Osteocyte (in vitro differentiated cells): ENCODE results near the gene POTEJ. TPM values are rescaled to one million over a fixed set of nuclear protein-coding genes. Genes with fewer than 3 reads are reported as not detected.
"Not testable (repeated sequence)": the region's sequence is repeated elsewhere in the genome, so short reads cannot be mapped to it uniquely, and the experiment has no call there.

Source experiments
- DNase-seq: peaks from one replicate; pipeline ENCODE4 v3.0.0; 2021; ENCODE audit warnings: mixed read lengths; ENCODE audit not compliant: unreplicated experiment; ENCODE audit errors: extremely low spot score
- H3K27ac Mint-ChIP-seq: one replicate; pipeline ENCODE4 v1.8.0; 2021; ENCODE audit warnings: mild to moderate bottlenecking, mixed read lengths; ENCODE audit not compliant: unreplicated experiment
- H3K27me3 Mint-ChIP-seq: one replicate; pipeline ENCODE4 v1.8.0; 2021; ENCODE audit warnings: mixed read lengths; ENCODE audit not compliant: unreplicated experiment
- H3K36me3 Mint-ChIP-seq: one replicate; pipeline ENCODE4 v1.8.0; 2021; ENCODE audit warnings: mixed read lengths; ENCODE audit not compliant: unreplicated experiment
- H3K4me1 Mint-ChIP-seq: one replicate; pipeline ENCODE4 v1.8.0; 2021; ENCODE audit warnings: mixed read lengths; ENCODE audit not compliant: unreplicated experiment
- H3K4me3 Mint-ChIP-seq: one replicate; pipeline ENCODE4 v1.8.0; 2021; ENCODE audit warnings: mild to moderate bottlenecking, moderate library complexity, mixed read lengths; ENCODE audit not compliant: unreplicated experiment
- H3K9me3 Mint-ChIP-seq: one replicate; pipeline ENCODE4 v1.8.0; 2021; ENCODE audit warnings: mixed read lengths; ENCODE audit not compliant: unreplicated experiment
- total RNA-seq: library from RNA; stranded (reverse); gene quantifications from 2 replicates; pipeline ENCODE4 v1.2.1, GENCODE V29; 2021

POTEJ gene
- total RNA-seq, 1 donor from 2014 or later, result not detected

GRCh38 chr2:130590170-130590841 lies 20.9 kb upstream of the POTEJ start:
- H3K4me3 Mint-ChIP-seq, H3K36me3 Mint-ChIP-seq: not testable (repeated sequence)

GRCh38 chr2:130590842-130591359 lies 20.3 kb upstream of the POTEJ start:
- DNase-seq, result peak; percentile 30
- not testable (repeated sequence) for H3K9me3 Mint-ChIP-seq, H3K36me3 Mint-ChIP-seq

More at GRCh38 chr2:130590170-130590841, 20.9 kb upstream of the POTEJ start:
- H3K9me3 Mint-ChIP-seq, H3K27me3 Mint-ChIP-seq, DNase-seq, H3K27ac Mint-ChIP-seq, H3K4me1 Mint-ChIP-seq: not testable (repeated sequence)

GRCh38 chr2:130592791-130593414 lies 18.3 kb upstream of the POTEJ start:
- not testable (repeated sequence) for H3K4me3 Mint-ChIP-seq, H3K27me3 Mint-ChIP-seq, H3K36me3 Mint-ChIP-seq, H3K4me1 Mint-ChIP-seq, H3K27ac Mint-ChIP-seq, H3K9me3 Mint-ChIP-seq
- DNase-seq, result peak; percentile 63

More at GRCh38 chr2:130590842-130591359, 20.3 kb upstream of the POTEJ start:
- H3K4me1 Mint-ChIP-seq, H3K27ac Mint-ChIP-seq, H3K27me3 Mint-ChIP-seq, H3K4me3 Mint-ChIP-seq: not testable (repeated sequence)

GRCh38 chr2:130594011-130594410 lies 17.2 kb upstream of the POTEJ start:
- H3K4me1 Mint-ChIP-seq, H3K4me3 Mint-ChIP-seq, H3K9me3 Mint-ChIP-seq, H3K27ac Mint-ChIP-seq, H3K27me3 Mint-ChIP-seq, H3K36me3 Mint-ChIP-seq: not testable (repeated sequence)
- peak; percentile 82 for DNase-seq

- H3K36me3 Mint-ChIP-seq, H3K9me3 Mint-ChIP-seq, H3K27me3 Mint-ChIP-seq, H3K4me3 Mint-ChIP-seq, H3K4me1 Mint-ChIP-seq, H3K27ac Mint-ChIP-seq: not testable (repeated sequence)
- DNase-seq, result peak; percentile 75
Observed at GRCh38 chr2:130596757-130597156, 14.5 kb upstream of the POTEJ start.

GRCh38 chr2:130597994-130598393 lies 13.2 kb upstream of the POTEJ start:
- not testable (repeated sequence) for H3K9me3 Mint-ChIP-seq, H3K4me1 Mint-ChIP-seq, H3K27me3 Mint-ChIP-seq, H3K36me3 Mint-ChIP-seq, H3K4me3 Mint-ChIP-seq, H3K27ac Mint-ChIP-seq, DNase-seq

GRCh38 chr2:130598463-130598862 lies 12.8 kb upstream of the POTEJ start:
- not testable (repeated sequence) for H3K27me3 Mint-ChIP-seq, H3K4me3 Mint-ChIP-seq, H3K27ac Mint-ChIP-seq, H3K9me3 Mint-ChIP-seq, H3K4me1 Mint-ChIP-seq, H3K36me3 Mint-ChIP-seq
- peak; percentile 78 for DNase-seq

- not testable (repeated sequence) for H3K27ac Mint-ChIP-seq, H3K4me1 Mint-ChIP-seq, H3K4me3 Mint-ChIP-seq, H3K27me3 Mint-ChIP-seq, H3K9me3 Mint-ChIP-seq, H3K36me3 Mint-ChIP-seq, DNase-seq
Observed at GRCh38 chr2:130599393-130599792, 11.8 kb upstream of the POTEJ start, which contains the start of gene CFC1. CFC1 (minus strand) TSS chr2:130599575; CDS start chr2:130599287, 288 bp downstream.

- H3K27ac Mint-ChIP-seq, H3K9me3 Mint-ChIP-seq, DNase-seq, H3K27me3 Mint-ChIP-seq, H3K4me3 Mint-ChIP-seq, H3K36me3 Mint-ChIP-seq, H3K4me1 Mint-ChIP-seq: not testable (repeated sequence)
Observed at GRCh38 chr2:130599926-130600325, 11.3 kb upstream of the POTEJ start.

GRCh38 chr2:130601648-130602302 lies 9.5 kb upstream of the POTEJ start:
- not testable (repeated sequence) for H3K27me3 Mint-ChIP-seq, H3K4me1 Mint-ChIP-seq, H3K27ac Mint-ChIP-seq, H3K4me3 Mint-ChIP-seq, H3K9me3 Mint-ChIP-seq, DNase-seq, H3K36me3 Mint-ChIP-seq

GRCh38 chr2:130608276-130609001 lies 2.8 kb upstream of the POTEJ start:
- H3K9me3 Mint-ChIP-seq, DNase-seq, H3K27ac Mint-ChIP-seq, H3K27me3 Mint-ChIP-seq, H3K36me3 Mint-ChIP-seq, H3K4me3 Mint-ChIP-seq, H3K4me1 Mint-ChIP-seq: not testable (repeated sequence)
